ENCODE results near the gene ZMIZ2.

The ZMIZ2 gene

DNA sequence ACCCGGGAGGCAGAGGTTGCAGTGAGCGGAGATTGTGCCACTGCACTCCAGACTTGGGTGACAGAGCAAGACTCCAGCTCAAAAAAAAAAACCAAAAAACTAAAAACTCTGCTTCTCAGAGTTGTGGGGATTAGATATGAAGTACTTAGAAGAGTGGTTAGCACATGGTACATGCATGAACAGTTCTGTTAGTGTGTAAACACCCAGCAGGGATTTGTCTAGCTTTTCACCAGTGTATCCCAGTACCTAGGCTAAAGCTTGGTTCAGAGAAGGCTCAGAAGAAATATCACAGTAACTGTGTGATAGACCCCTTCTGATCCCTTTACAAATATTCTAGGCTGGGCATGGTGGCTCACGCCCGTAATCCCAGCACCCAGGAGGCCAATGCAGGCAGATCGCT lies 57.3 kb downstream of the ZMIZ2 start:
- no peak for DNase-seq

- no peak for DNase-seq
Measured at GRCh38 chr7:44808914-44809393, 60.3 kb downstream of the ZMIZ2 start.

GRCh38 chr7:44811093-44811492 lies 62.4 kb downstream of the ZMIZ2 start:
- DNase-seq, result no peak

GRCh38 chr7:44811571-44811970 lies 62.9 kb downstream of the ZMIZ2 start:
- no peak for DNase-seq

GRCh38 chr7:44814919-44815318 lies 66.3 kb downstream of the ZMIZ2 start:
- DNase-seq, result no peak

GRCh38 chr7:44819292-44819691 lies 70.6 kb downstream of the ZMIZ2 start:
- no peak for DNase-seq

Data from Kasumi-1 (cell line).